Suppressor macrophage treated with lipopolysaccharide for 4 hours (primary cell): ENCODE measurements around the gene EPM2A.

ENCODE experiments used
- DNase-seq: peaks from one replicate; pipeline ENCODE4 v3.0.0-alpha.2; 2020

The EPM2A gene

GRCh38 chr6:145669627-145670034, 65.7 kb downstream of the EPM2A start:
- no peak for DNase-seq

- no peak for DNase-seq
Observed at GRCh38 chr6:145668844-145669243, 66.5 kb downstream of the EPM2A start.

GRCh38 chr6:145660676-145661075, 74.6 kb downstream of the EPM2A start:
- no peak for DNase-seq

GRCh38 chr6:145656128-145656527, 79.2 kb downstream of the EPM2A start:
- no peak for DNase-seq

GRCh38 chr6:145652572-145652971, 82.7 kb downstream of the EPM2A start:
- DNase-seq: no peak

GRCh38 chr6:145651988-145652387, 83.3 kb downstream of the EPM2A start:
- DNase-seq: no peak

GRCh38 chr6:145648149-145648548, 87.2 kb downstream of the EPM2A start:
- DNase-seq: no peak

- no peak for DNase-seq
Observed at GRCh38 chr6:145647602-145648001, 87.7 kb downstream of the EPM2A start.

- no peak for DNase-seq
Observed at GRCh38 chr6:145643760-145644159, 91.6 kb downstream of the EPM2A start.

- DNase-seq: peak; percentile 90
Observed at GRCh38 chr6:145633981-145634627, 101.2 kb downstream of the EPM2A start.

GRCh38 chr6:145632971-145633370, 102.3 kb downstream of the EPM2A start:
- DNase-seq: no peak

GRCh38 chr6:145631374-145631773, 103.9 kb downstream of the EPM2A start:
- no peak for DNase-seq

- DNase-seq: no peak
Observed at GRCh38 chr6:145630598-145630997, 104.7 kb downstream of the EPM2A start.

GRCh38 chr6:145629478-145629877, 105.8 kb downstream of the EPM2A start:
- DNase-seq: no peak

GRCh38 chr6:145627451-145627850, 107.9 kb downstream of the EPM2A start:
- no peak for DNase-seq

- no peak for DNase-seq
Observed at GRCh38 chr6:145626857-145627256, 108.5 kb downstream of the EPM2A start.

- no peak for DNase-seq
Observed at GRCh38 chr6:145623231-145623630, 112.1 kb downstream of the EPM2A start.

- no peak for DNase-seq
Observed at GRCh38 chr6:145621776-145622175, 113.5 kb downstream of the EPM2A start.

- no peak for DNase-seq
Observed at GRCh38 chr6:145620088-145620487, 115.2 kb downstream of the EPM2A start.

- no peak for DNase-seq
Observed at GRCh38 chr6:145609521-145609920, 125.8 kb downstream of the EPM2A start.

GRCh38 chr6:145608850-145609249, 126.5 kb downstream of the EPM2A start:
- DNase-seq: no peak

- DNase-seq: no peak
Observed at GRCh38 chr6:145603991-145604390, 131.3 kb downstream of the EPM2A start.

GRCh38 chr6:145603424-145603833, 131.9 kb downstream of the EPM2A start:
- DNase-seq: no peak

GRCh38 chr6:145602726-145603326, 132.5 kb downstream of the EPM2A start:
- DNase-seq: no peak

- no peak for DNase-seq
Observed at GRCh38 chr6:145601397-145601796, 133.9 kb downstream of the EPM2A start.
